DND-41 (cell line): ENCODE results near the gene MYL4.
A peak's percentile ranks its signal among the peaks of the same experiment; 100 is the strongest.

ENCODE experiments used
- ATAC-seq: fragments of 200-7000 bp; cut with Tn5 transposase; 3 replicates; pipeline ENCODE4 v1.9.1; 2021; ENCODE audit warnings: low read depth; ENCODE audit not compliant: insufficient read depth
- DNase-seq: peaks from one replicate; pipeline ENCODE4 v3.0.0-alpha.2; 2020
- H2AFZ ChIP-seq: 2 replicates; pipeline ENCODE4 v1.6.0; 2012; ENCODE audit warnings: low read depth, low read length
- H3K27ac ChIP-seq: 2 replicates; pipeline ENCODE4 v1.5.1; 2012; ENCODE audit warnings: low read length, inconsistent platforms
- H3K27me3 ChIP-seq: fragments of 200-600 bp; sonication (generic); 2 replicates; pipeline ENCODE4 v1.6.0; 2012; ENCODE audit warnings: low read length, mild to moderate bottlenecking, inconsistent platforms; ENCODE audit not compliant: insufficient read depth, poor library complexity
- H3K36me3 ChIP-seq: 2 replicates; pipeline ENCODE4 v1.5.1; 2012; ENCODE audit warnings: low read length, inconsistent platforms; ENCODE audit not compliant: insufficient read depth
- H3K4me1 ChIP-seq: 2 replicates; pipeline ENCODE4 v1.5.1; 2012; ENCODE audit warnings: mild to moderate bottlenecking, low read length; ENCODE audit not compliant: insufficient read depth
- H3K4me2 ChIP-seq: 2 replicates; pipeline ENCODE4 v1.6.0; 2012; ENCODE audit warnings: mild to moderate bottlenecking, moderate library complexity, low read length, inconsistent platforms; ENCODE audit not compliant: insufficient read depth
- H3K4me3 ChIP-seq, 2 experiments: fragments of 200-600 bp in 1 of 2; shearing (Covaris generic) in 1 of 2; 2 replicates each; pipeline ENCODE4 v1.5.1; 2012 to 2016; ENCODE audit warnings: inconsistent platforms in 2 of 2, low read length in 2 of 2, mild to moderate bottlenecking in 2 of 2, low read depth in 1 of 2, moderate library complexity in 1 of 2
- H3K79me2 ChIP-seq: 2 replicates; pipeline ENCODE4 v1.6.0; 2012; ENCODE audit warnings: low read length, inconsistent platforms; ENCODE audit not compliant: insufficient read depth
- H3K9ac ChIP-seq: 2 replicates; pipeline ENCODE4 v1.6.0; 2012; ENCODE audit warnings: low read depth, mild to moderate bottlenecking, inconsistent platforms, low read length, moderate library complexity
- H3K9me3 ChIP-seq: 2 replicates; pipeline ENCODE4 v1.5.1; 2012; ENCODE audit warnings: low read length, moderate library complexity, mild to moderate bottlenecking, inconsistent platforms; ENCODE audit not compliant: insufficient read depth, severe bottlenecking
- H4K20me1 ChIP-seq: 2 replicates; pipeline ENCODE4 v1.6.0; 2012; ENCODE audit warnings: low read length; ENCODE audit not compliant: insufficient read depth
- CTCF ChIP-seq: IDR thresholded peaks from 2 replicates; pipeline ENCODE4 v1.5.1; 2012; ENCODE audit warnings: borderline replicate concordance, low read length, moderate library complexity, mild to moderate bottlenecking; ENCODE audit not compliant: poor library complexity, severe bottlenecking; ENCODE audit errors: extremely low read depth
- EZH2 ChIP-seq: IDR thresholded peaks from 3 replicates; pipeline ENCODE4 v1.6.1; 2012; ENCODE audit warnings: borderline replicate concordance, low read depth, mild to moderate bottlenecking, moderate library complexity, low read length, inconsistent platforms; ENCODE audit not compliant: severe bottlenecking

Gene MYL4

GRCh38 chr17:47219621-47220475 lies 10.7 kb downstream of the MYL4 start:
- Histone ChIP-seq H3K4me3 (no peak overlapping the region), H3K36me3 (no peaks in the 10 kb centered on the region), H4K20me1 (no peaks in the 10 kb centered on the region), H2AFZ (no peak overlapping the region), H3K9me3 (peaks cover 3% of the 10 kb centered on the region), H3K27ac (no peak overlapping the region), H3K79me2 (no peaks in the 10 kb centered on the region), H3K4me1 (peaks cover 24% of the 10 kb centered on the region), H3K4me2 (peak overlapping the region; percentile 0; the same call in 1 of the 2 replicates), H3K9ac (no peak overlapping the region), H3K27me3 (peaks cover 1% of the 10 kb centered on the region)
- no peak for ATAC-seq
- TF ChIP-seq CTCF (no peak), EZH2 (no peak)
- DNase-seq: no peak

- Histone ChIP-seq H3K4me3 (no peak overlapping the region), H3K9me3 (peaks cover 3% of the 10 kb centered on the region), H3K27me3 (no peaks in the 10 kb centered on the region), H4K20me1 (no peaks in the 10 kb centered on the region), H3K27ac (no peak overlapping the region), H2AFZ (no peak overlapping the region), H3K4me1 (peaks cover 24% of the 10 kb centered on the region), H3K4me2 (peak overlapping the region; percentile 0; the same call in 1 of the 2 replicates), H3K36me3 (no peaks in the 10 kb centered on the region), H3K79me2 (no peaks in the 10 kb centered on the region), H3K9ac (no peak overlapping the region)
- ATAC-seq (peak; percentile 92), DNase-seq (peak; percentile 81)
- no peak for TF ChIP-seq CTCF
- TF ChIP-seq EZH2: no peak
Measured at GRCh38 chr17:47220531-47220999, 11.4 kb downstream of the MYL4 start.

- no peaks in the 10 kb centered on the region for H3K27me3 ChIP-seq
- TF ChIP-seq CTCF (no peak), EZH2 (no peak)
- H3K4me2 ChIP-seq: no peak overlapping the region
- no peak overlapping the region for H3K27ac ChIP-seq
- H3K9ac ChIP-seq: no peak overlapping the region
- ATAC-seq (peak; percentile 39), DNase-seq (peak; percentile 24)
- no peaks in the 10 kb centered on the region for H3K36me3 ChIP-seq
- no peaks in the 10 kb centered on the region for H4K20me1 ChIP-seq
- H2AFZ ChIP-seq: no peak overlapping the region
- no peak overlapping the region for H3K4me3 ChIP-seq
- H3K9me3 ChIP-seq: peaks cover 3% of the 10 kb centered on the region
- H3K4me1 ChIP-seq: peaks cover 24% of the 10 kb centered on the region
- H3K79me2 ChIP-seq: no peaks in the 10 kb centered on the region
Measured at GRCh38 chr17:47221154-47221553, 12.0 kb downstream of the MYL4 start.
